IMR-90 (cell line): ENCODE results near the gene GAMT. TPM values are rescaled to one million over a fixed set of nuclear protein-coding genes. Genes with fewer than 3 reads are reported as not detected.

ENCODE experiments used
- ATAC-seq: fragments of 200-7000 bp; cut with Tn5 transposase; 2 replicates; pipeline ENCODE4 v1.9.1; 2020; ENCODE audit warnings: low read depth, mild to moderate bottlenecking, moderate library complexity
- BruUV-seq: library from RNA; stranded (reverse); fragments of 400-500 nt; replicated peaks from 2 replicates; lab custom pipeline; 2021; lab: Mats Ljungman, UMichigan
- CTCF ChIA-PET: fragments of 300-600 bp; formaldehyde crosslinking; extraction: SDS; loops from one replicate; lab custom pipeline; 2021; ENCODE audit warnings: antibody characterized with exemption; lab: Yijun Ruan, JAX
- POLR2A ChIA-PET: fragments of 300-600 bp; sonication (Branson Sonifier 250); formaldehyde crosslinking; loops from one replicate; lab custom pipeline; 2022; ENCODE audit warnings: antibody characterized with exemption; ENCODE audit not compliant: unreplicated experiment; lab: Charles Lee
- DNase-seq: peaks from one replicate; pipeline ENCODE4 v3.0.0; 2013
- H2AFZ ChIP-seq: replicated peaks from 2 replicates; pipeline ENCODE3; 2013; ENCODE audit warnings: low read length, mild to moderate bottlenecking; ENCODE audit not compliant: poor library complexity
- H2AK5ac ChIP-seq: 2 replicates; pipeline ENCODE4 v1.6.1; 2013; ENCODE audit warnings: low read depth, low read length, inconsistent platforms
- H2AK9ac ChIP-seq: replicated peaks from 2 replicates; pipeline ENCODE3; 2013; ENCODE audit warnings: mild to moderate bottlenecking, low read depth, low read length, moderate library complexity; ENCODE audit not compliant: poor library complexity
- H2BK120ac ChIP-seq: 2 replicates; pipeline ENCODE4 v1.6.1; 2013; ENCODE audit warnings: low read depth, low read length, inconsistent platforms
- H2BK15ac ChIP-seq: 3 replicates; pipeline ENCODE4 v1.6.1; 2013; ENCODE audit warnings: low read depth, low read length, inconsistent platforms
- H2BK20ac ChIP-seq: 2 replicates; pipeline ENCODE4 v1.6.1; 2013; ENCODE audit warnings: low read depth, mild to moderate bottlenecking, inconsistent platforms, low read length, moderate library complexity
- H2BK5ac ChIP-seq: 2 replicates; pipeline ENCODE4 v1.6.1; 2013; ENCODE audit warnings: mild to moderate bottlenecking, low read depth, low read length, inconsistent platforms; ENCODE audit not compliant: poor library complexity, severe bottlenecking
- H3K14ac ChIP-seq: replicated peaks from 2 replicates; pipeline ENCODE4 v1.6.1; 2013; ENCODE audit warnings: low read depth, low read length, inconsistent platforms
- H3K18ac ChIP-seq: 2 replicates; pipeline ENCODE4 v1.6.1; 2013; ENCODE audit warnings: low read depth, low read length, control low read depth
- H3K23ac ChIP-seq: 2 replicates; pipeline ENCODE4 v1.6.1; 2013; ENCODE audit warnings: low read depth, low read length, inconsistent platforms
- H3K27ac ChIP-seq: 2 replicates; pipeline ENCODE4 v1.5.1; 2013; ENCODE audit warnings: mild to moderate bottlenecking, control low read depth, low read length; ENCODE audit not compliant: insufficient read depth
- H3K27me3 ChIP-seq: 2 replicates; pipeline ENCODE4 v1.6.1; 2013; ENCODE audit warnings: low read length; ENCODE audit not compliant: control insufficient read depth, insufficient read depth
- H3K36me3 ChIP-seq: 2 replicates; pipeline ENCODE4 v1.6.1; 2013; ENCODE audit warnings: low read length, mixed read lengths; ENCODE audit not compliant: control insufficient read depth, insufficient read depth
- H3K4ac ChIP-seq: 2 replicates; pipeline ENCODE4 v1.6.1; 2013; ENCODE audit warnings: low read depth, low read length, inconsistent platforms
- H3K4me1 ChIP-seq: 2 replicates; pipeline ENCODE4 v1.6.1; 2013; ENCODE audit warnings: low read length, mixed read lengths; ENCODE audit not compliant: control insufficient read depth, insufficient read depth
- H3K4me2 ChIP-seq: 2 replicates; pipeline ENCODE4 v1.6.1; 2013; ENCODE audit warnings: low read depth, mild to moderate bottlenecking, control low read depth, low read length, moderate library complexity
- H3K4me3 ChIP-seq: 2 replicates; pipeline ENCODE4 v1.5.1; 2013; ENCODE audit warnings: low read depth, mild to moderate bottlenecking, control low read depth, low read length, moderate library complexity; ENCODE audit not compliant: insufficient read depth
- H3K56ac ChIP-seq: 2 replicates; pipeline ENCODE4 v1.6.1; 2013; ENCODE audit warnings: low read length, inconsistent platforms; ENCODE audit not compliant: insufficient read depth; ENCODE audit errors: extremely low read depth
- H3K79me1 ChIP-seq, 2 experiments: 2 replicates each; pipeline ENCODE4 v1.6.1; 2013; ENCODE audit warnings: low read length in 2 of 2, inconsistent platforms in 1 of 2, low read depth in 1 of 2
- H3K9ac ChIP-seq: 2 replicates; pipeline ENCODE4 v1.6.1; 2013; ENCODE audit warnings: low read depth, low read length, control low read depth
- H3K9me1 ChIP-seq: 2 replicates; pipeline ENCODE4 v1.6.1; 2013; ENCODE audit warnings: low read length, inconsistent platforms; ENCODE audit not compliant: insufficient read depth
- H3K9me3 ChIP-seq: 2 replicates; pipeline ENCODE4 v1.6.1; 2013; ENCODE audit warnings: low read length; ENCODE audit not compliant: control insufficient read depth, insufficient read depth
- H4K20me1 ChIP-seq: 2 replicates; pipeline ENCODE4 v1.6.1; 2013; ENCODE audit warnings: low read length, inconsistent platforms; ENCODE audit not compliant: insufficient read depth
- H4K5ac ChIP-seq: 2 replicates; pipeline ENCODE4 v1.6.1; 2013; ENCODE audit warnings: mild to moderate bottlenecking, low read depth, low read length, control low read depth
- H4K8ac ChIP-seq, 2 experiments: 2 replicates each; pipeline ENCODE4 v1.6.1; 2013; ENCODE audit warnings: low read depth in 2 of 2, low read length in 2 of 2, control low read depth in 1 of 2, inconsistent platforms in 1 of 2
- H4K91ac ChIP-seq: 2 replicates; pipeline ENCODE4 v1.6.1; 2013; ENCODE audit warnings: low read depth, low read length, inconsistent platforms; ENCODE audit not compliant: insufficient read depth
- BHLHE40 ChIP-seq: fragments of 150-350 bp; IDR thresholded peaks from 2 replicates; pipeline ENCODE4 v1.6.1; 2016; ENCODE audit warnings: mild to moderate bottlenecking, low read depth, low read length
- CEBPB ChIP-seq: IDR thresholded peaks from 2 replicates; pipeline ENCODE4 v1.6.1; 2012; ENCODE audit warnings: low read depth, low read length, improper control_type of control experiment
- FOS ChIP-seq: fragments of 150-350 bp; IDR thresholded peaks from 2 replicates; pipeline ENCODE4 v1.6.1; 2016; ENCODE audit warnings: low read depth, low read length
- MAFK ChIP-seq: IDR thresholded peaks from 2 replicates; pipeline ENCODE4 v1.6.1; 2012; ENCODE audit warnings: low read depth, low read length, improper control_type of control experiment
- MAZ ChIP-seq: IDR thresholded peaks from 2 replicates; pipeline ENCODE4 v1.6.1; 2012; ENCODE audit warnings: low read depth, mild to moderate bottlenecking, low read length, improper control_type of control experiment, moderate library complexity, borderline replicate concordance
- MXI1 ChIP-seq: IDR thresholded peaks from 2 replicates; pipeline ENCODE4 v1.6.1; 2012; ENCODE audit warnings: low read depth, mild to moderate bottlenecking, low read length, moderate library complexity, borderline replicate concordance
- NFE2L2 ChIP-seq: fragments of 150-350 bp; IDR thresholded peaks from 2 replicates; pipeline ENCODE4 v1.6.1; 2016; ENCODE audit warnings: low read depth, mild to moderate bottlenecking, low read length
- POLR2A ChIP-seq: IDR thresholded peaks from 2 replicates; pipeline ENCODE4 v1.6.1; 2012; ENCODE audit warnings: mild to moderate bottlenecking, low read depth, low read length
- RFX5 ChIP-seq: IDR thresholded peaks from 2 replicates; pipeline ENCODE4 v1.8.0; 2012; ENCODE audit warnings: low read depth, mild to moderate bottlenecking, low read length, moderate library complexity
- SMC3 ChIP-seq: fragments of 150-350 bp; IDR thresholded peaks from 2 replicates; pipeline ENCODE4 v1.6.1; 2016; ENCODE audit warnings: low read depth, mild to moderate bottlenecking, antibody characterized with exemption, low read length, moderate library complexity
- WGBS, 2 experiments: methylation state at CpG; one replicate each; pipeline versions ENCODE4 v1.1.5 to v1.1.7; 2013; ENCODE audit warnings: missing lambda C conversion rate in 2 of 2; ENCODE audit not compliant: insufficient read length in 1 of 2; ENCODE audit errors: extremely low coverage in 2 of 2; 5-methylcytosine and 5-hydroxymethylcytosine counted together
- dilution Hi-C: fragments of 300-500 bp; cut with HindIII; formaldehyde crosslinking; loops from one replicate; pipeline ENCODE4 v1.14.3; 2018; ENCODE audit warnings: low sequenced_read_pairs; ENCODE audit not compliant: unreplicated experiment
- in situ Hi-C: fragments of 300-500 bp; cut with MboI; formaldehyde crosslinking; loops from 3 replicates; pipeline ENCODE4 v1.14.3; 2019; ENCODE audit warnings: low sequenced_read_pairs, inconsistent platforms, mixed read lengths
- intact Hi-C: fragments of 100-400 bp; cut with micrococcal nuclease; formaldehyde crosslinking; loops from 2 replicates; pipeline ENCODE4 v1.10.0; 2022
- polyA plus RNA-seq, 3 experiments: library from polyadenylated mRNA; depleted of rRNA; stranded (reverse); fragments of >200 nt; gene quantifications; 2 replicates each; pipeline ENCODE4 v1.2.3, GENCODE V29; 2012; ENCODE audit warnings: low replicate concordance in 1 of 3
- total RNA-seq: library from RNA; depleted of rRNA; stranded (reverse); fragments of >200 nt; gene quantifications from 2 replicates; pipeline ENCODE4 v1.2.3, GENCODE V29; 2012
- TF ChIP-seq, protein P1 (sequence below): fragments of 150-350 bp; IDR thresholded peaks from 2 replicates; pipeline ENCODE4 v1.6.1; 2016; ENCODE audit warnings: low read depth, mild to moderate bottlenecking, low read length, moderate library complexity, borderline replicate concordance
- TF ChIP-seq, protein P2 (sequence below): conservative IDR thresholded peaks from 2 replicates; pipeline ENCODE4 v1.5.1; 2012; ENCODE audit warnings: mild to moderate bottlenecking, low read depth, low read length, improper control_type of control experiment

The GAMT gene
- total and polyA plus RNA-seq, 2 of the 4 experiments (the other 2 are of a cell fraction): 22.8 to 51.8 TPM

DNA sequence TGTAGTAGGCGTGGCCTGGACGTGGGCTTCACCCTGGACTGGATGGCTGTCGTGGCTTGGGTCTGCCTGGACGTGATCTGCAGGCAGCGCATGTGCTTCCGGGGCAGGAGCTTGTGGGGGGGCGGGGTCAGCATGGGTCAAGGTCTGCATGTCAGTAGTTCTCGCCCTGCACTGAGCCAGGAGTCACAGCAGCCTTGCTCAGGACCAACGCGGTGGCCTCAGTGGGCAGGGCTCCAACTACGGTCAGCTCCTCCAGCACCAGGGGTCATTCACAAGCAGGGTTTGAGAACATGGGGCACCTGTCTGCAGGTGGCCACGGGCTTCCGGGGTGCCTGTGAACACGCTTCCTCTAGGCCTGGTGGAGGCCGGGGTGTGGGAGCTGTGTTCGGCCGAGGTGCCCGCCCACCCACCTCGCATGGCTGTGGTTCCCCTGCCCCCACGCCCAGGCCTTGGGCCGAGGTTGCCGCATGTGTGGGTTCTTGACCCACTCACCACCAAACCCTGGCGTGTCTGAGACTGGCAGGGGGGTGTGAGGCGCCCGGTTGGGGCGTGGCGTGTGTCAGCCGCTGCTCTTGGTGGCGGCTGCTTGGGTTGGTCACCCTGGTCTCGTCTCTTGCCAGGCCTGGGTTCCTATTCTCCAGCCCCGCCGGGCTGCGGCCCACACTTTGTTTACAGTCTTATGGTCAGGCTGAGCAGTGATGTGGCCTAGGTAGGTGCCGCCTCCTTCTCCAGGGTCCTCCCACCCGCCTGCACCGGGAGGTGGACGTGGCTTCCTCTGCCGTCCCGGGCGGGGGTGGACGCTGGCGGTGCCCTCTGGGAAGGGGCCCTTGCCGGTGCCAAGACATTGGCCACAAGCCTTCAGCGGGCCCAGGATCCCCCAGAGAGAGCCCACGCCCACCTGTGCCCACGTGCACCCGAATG, 32.0 kb upstream of the GAMT start:
- no TSS peak for BruUV-seq
- no peak for ATAC-seq

More for the DNA sequence above, 32.0 kb upstream of the GAMT start:
- Histone ChIP-seq H2BK5ac (no peak overlapping the region), H3K4me1 (peaks cover 2% of the 10 kb centered on the region; the same call in 1 of the 2 replicates), H3K23ac (no peak overlapping the region), H3K9ac (no peak overlapping the region), H2AK9ac (no peak overlapping the region), H3K9me1 (no peaks in the 10 kb centered on the region; the same call in 1 of the 2 replicates), H3K9me3 (no peaks in the 10 kb centered on the region), H3K18ac (no peak overlapping the region), H3K36me3 (peaks cover 58% of the 10 kb centered on the region), H4K20me1 (peaks cover 10% of the 10 kb centered on the region), H3K14ac (no peak overlapping the region), H3K56ac (no peak overlapping the region), H2BK15ac (no peak overlapping the region), H2BK20ac (no peak overlapping the region), H2BK120ac (no peak overlapping the region), H3K27me3 (no peaks in the 10 kb centered on the region), H3K27ac (no peak overlapping the region), H4K91ac (no peak overlapping the region), H3K4ac (no peak overlapping the region), H2AK5ac (no peak overlapping the region), H4K8ac (no peak overlapping the region), H3K4me2 (no peak overlapping the region), H3K79me1 (peaks cover 15 to 41% of the 10 kb centered on the region in 2 experiments), H2AFZ (no peak overlapping the region), H3K4me3 (no peak overlapping the region), H4K5ac (no peak overlapping the region)
- in situ Hi-C loops: no loop called here
- CTCF ChIA-PET: no interaction called here
- no peak for DNase-seq
- 94% methylated on average over 25 of the region's 47 CpGs; no CpG with 5 or more reads in 1 of the 2 experiments for whole genome bisulfite sequencing, 2 experiments
- dilution Hi-C loops: no loop called here
- TF ChIP-seq MAFK (no peak), RFX5 (no peak), SMC3 (no peak), FOS (no peak), MXI1 (no peak), BHLHE40 (no peak), MAZ (no peak), POLR2A (no peak), NFE2L2 (no peak), CEBPB (no peak)
- TF ChIP-seq, protein P1, sequence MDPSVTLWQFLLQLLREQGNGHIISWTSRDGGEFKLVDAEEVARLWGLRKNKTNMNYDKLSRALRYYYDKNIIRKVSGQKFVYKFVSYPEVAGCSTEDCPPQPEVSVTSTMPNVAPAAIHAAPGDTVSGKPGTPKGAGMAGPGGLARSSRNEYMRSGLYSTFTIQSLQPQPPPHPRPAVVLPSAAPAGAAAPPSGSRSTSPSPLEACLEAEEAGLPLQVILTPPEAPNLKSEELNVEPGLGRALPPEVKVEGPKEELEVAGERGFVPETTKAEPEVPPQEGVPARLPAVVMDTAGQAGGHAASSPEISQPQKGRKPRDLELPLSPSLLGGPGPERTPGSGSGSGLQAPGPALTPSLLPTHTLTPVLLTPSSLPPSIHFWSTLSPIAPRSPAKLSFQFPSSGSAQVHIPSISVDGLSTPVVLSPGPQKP: no peak
- TF ChIP-seq, protein P2, sequence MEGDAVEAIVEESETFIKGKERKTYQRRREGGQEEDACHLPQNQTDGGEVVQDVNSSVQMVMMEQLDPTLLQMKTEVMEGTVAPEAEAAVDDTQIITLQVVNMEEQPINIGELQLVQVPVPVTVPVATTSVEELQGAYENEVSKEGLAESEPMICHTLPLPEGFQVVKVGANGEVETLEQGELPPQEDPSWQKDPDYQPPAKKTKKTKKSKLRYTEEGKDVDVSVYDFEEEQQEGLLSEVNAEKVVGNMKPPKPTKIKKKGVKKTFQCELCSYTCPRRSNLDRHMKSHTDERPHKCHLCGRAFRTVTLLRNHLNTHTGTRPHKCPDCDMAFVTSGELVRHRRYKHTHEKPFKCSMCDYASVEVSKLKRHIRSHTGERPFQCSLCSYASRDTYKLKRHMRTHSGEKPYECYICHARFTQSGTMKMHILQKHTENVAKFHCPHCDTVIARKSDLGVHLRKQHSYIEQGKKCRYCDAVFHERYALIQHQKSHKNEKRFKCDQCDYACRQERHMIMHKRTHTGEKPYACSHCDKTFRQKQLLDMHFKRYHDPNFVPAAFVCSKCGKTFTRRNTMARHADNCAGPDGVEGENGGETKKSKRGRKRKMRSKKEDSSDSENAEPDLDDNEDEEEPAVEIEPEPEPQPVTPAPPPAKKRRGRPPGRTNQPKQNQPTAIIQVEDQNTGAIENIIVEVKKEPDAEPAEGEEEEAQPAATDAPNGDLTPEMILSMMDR: no peak
- POLR2A ChIA-PET: no interaction called here
- intact Hi-C loops: no loop called here
